Neural cell (in vitro differentiated cells): Measurements from ENCODE around the gene LSAMP. TPM values are rescaled to one million over a fixed set of nuclear protein-coding genes. Genes with fewer than 3 reads are reported as not detected.

ENCODE experiments used
- H2AFZ ChIP-seq: fragments of 200-600, 300-800 bp; sonication (generic), shearing (Covaris generic); 2 replicates; pipeline ENCODE4 v1.6.0; 2014; ENCODE audit warnings: low read depth, mild to moderate bottlenecking, antibody characterized with exemption, low read length, moderate library complexity
- H3F3A ChIP-seq: fragments of 200-600 bp; shearing (Covaris generic); 2 replicates; pipeline ENCODE4 v1.6.1; 2016; ENCODE audit warnings: mild to moderate bottlenecking, moderate library complexity, mixed read lengths, antibody characterized with exemption, low read length; ENCODE audit not compliant: insufficient read depth, poor library complexity, severe bottlenecking
- H3K27ac ChIP-seq: fragments of 200-600, 300-800 bp; sonication (generic), shearing (Covaris generic); 2 replicates; pipeline ENCODE4 v1.5.1; 2014; ENCODE audit warnings: mild to moderate bottlenecking, low read length, moderate library complexity
- H3K27me3 ChIP-seq: fragments of 300-800, 200-600 bp; sonication (generic), shearing (Covaris generic); 2 replicates; pipeline ENCODE4 v1.6.0; 2014; ENCODE audit warnings: mild to moderate bottlenecking, low read depth, low read length, moderate library complexity; ENCODE audit not compliant: insufficient read depth
- H3K36me3 ChIP-seq: fragments of 300-800, 200-600 bp; sonication (generic), shearing (Covaris generic); 2 replicates; pipeline ENCODE4 v1.5.1; 2014; ENCODE audit warnings: mild to moderate bottlenecking, antibody characterized with exemption, low read length, moderate library complexity; ENCODE audit not compliant: insufficient read depth
- H3K4me2 ChIP-seq: fragments of 300-800, 200-600 bp; sonication (generic), shearing (Covaris generic); 2 replicates; pipeline ENCODE4 v1.6.0; 2014; ENCODE audit warnings: mild to moderate bottlenecking, low read length
- H3K4me3 ChIP-seq: fragments of 300-800, 200-600 bp; sonication (generic), shearing (Covaris generic); 2 replicates; pipeline ENCODE4 v1.5.1; 2014; ENCODE audit warnings: mild to moderate bottlenecking, low read length, moderate library complexity
- H3K79me2 ChIP-seq: fragments of 200-600 bp; shearing (Covaris generic); replicated peaks from 2 replicates; pipeline ENCODE4 v1.6.0; 2014; ENCODE audit warnings: mild to moderate bottlenecking, low read length, moderate library complexity; ENCODE audit not compliant: insufficient read depth
- H3K9ac ChIP-seq: fragments of 300-800, 200-600 bp; sonication (generic), shearing (Covaris generic); 2 replicates; pipeline ENCODE4 v1.6.1; 2016; ENCODE audit warnings: mild to moderate bottlenecking, low read length, mixed read lengths
- H3K9me2 ChIP-seq: fragments of 200-600 bp; shearing (Covaris generic); 2 replicates; pipeline ENCODE4 v1.6.1; 2016; ENCODE audit warnings: mild to moderate bottlenecking, low read length, mixed read lengths; ENCODE audit not compliant: insufficient read depth
- H3K9me3 ChIP-seq: fragments of 200-600, 300-800 bp; sonication (generic), shearing (Covaris generic); 2 replicates; pipeline ENCODE4 v1.6.1; 2016; ENCODE audit warnings: mild to moderate bottlenecking, mixed run types, low read length, moderate library complexity, mixed read lengths
- H4K20me1 ChIP-seq: fragments of 200-600 bp; shearing (Covaris generic); 2 replicates; pipeline ENCODE4 v1.6.1; 2016; ENCODE audit warnings: mild to moderate bottlenecking, mixed run types; ENCODE audit not compliant: insufficient read depth
- EP300 ChIP-seq: fragments of 450-650 bp; conservative IDR thresholded peaks from 2 replicates; pipeline ENCODE4 v1.6.1; 2014; ENCODE audit warnings: antibody characterized with exemption, mild to moderate bottlenecking, moderate library complexity; ENCODE audit not compliant: poor library complexity, severe bottlenecking
- EZH2 ChIP-seq: fragments of 200-600, 300-800 bp; shearing (Covaris generic), sonication (generic); IDR thresholded peaks from 2 replicates; pipeline ENCODE4 v1.6.1; 2014; ENCODE audit warnings: antibody characterized with exemption, low read length, borderline replicate concordance, mild to moderate bottlenecking; ENCODE audit not compliant: insufficient read depth, poor library complexity, severe bottlenecking
- MXI1 ChIP-seq: fragments of 450-650 bp; conservative IDR thresholded peaks from 2 replicates; pipeline ENCODE4 v1.6.1; 2014; ENCODE audit warnings: antibody characterized with exemption, mild to moderate bottlenecking; ENCODE audit not compliant: poor library complexity, severe bottlenecking
- POLR2AphosphoS5 ChIP-seq: IDR thresholded peaks from 2 replicates; pipeline ENCODE4 v1.6.1; 2012
- RAD21 ChIP-seq: fragments of 450-650 bp; conservative IDR thresholded peaks from 2 replicates; pipeline ENCODE4 v1.6.1; 2014; ENCODE audit warnings: antibody characterized with exemption, mild to moderate bottlenecking, moderate library complexity
- SMC3 ChIP-seq: fragments of 450-650 bp; conservative IDR thresholded peaks from 2 replicates; pipeline ENCODE4 v1.6.1; 2014; ENCODE audit warnings: antibody characterized with exemption, mild to moderate bottlenecking, moderate library complexity; ENCODE audit not compliant: poor library complexity
- TAF1 ChIP-seq: IDR thresholded peaks from 2 replicates; pipeline ENCODE4 v1.6.1; 2012; ENCODE audit warnings: low read depth
- polyA plus RNA-seq: library from polyadenylated mRNA; depleted of rRNA; stranded (reverse); fragments of >200 nt; gene quantifications from 2 replicates; pipeline ENCODE4 v1.2.3, GENCODE V29; 2014
- TF ChIP-seq, protein P1 (sequence below): fragments of 450-650 bp; IDR thresholded peaks from 2 replicates; pipeline ENCODE4 v1.5.1; 2014; ENCODE audit warnings: antibody characterized with exemption, mild to moderate bottlenecking, moderate library complexity; ENCODE audit not compliant: poor library complexity, severe bottlenecking
- TF ChIP-seq, protein P2 (sequence below): IDR thresholded peaks from 2 replicates; pipeline ENCODE4 v1.6.1; 2012; ENCODE audit warnings: borderline replicate concordance

Gene LSAMP
- polyA plus RNA-seq, 1 donor from 2014 or later = 93.6 TPM

DNA sequence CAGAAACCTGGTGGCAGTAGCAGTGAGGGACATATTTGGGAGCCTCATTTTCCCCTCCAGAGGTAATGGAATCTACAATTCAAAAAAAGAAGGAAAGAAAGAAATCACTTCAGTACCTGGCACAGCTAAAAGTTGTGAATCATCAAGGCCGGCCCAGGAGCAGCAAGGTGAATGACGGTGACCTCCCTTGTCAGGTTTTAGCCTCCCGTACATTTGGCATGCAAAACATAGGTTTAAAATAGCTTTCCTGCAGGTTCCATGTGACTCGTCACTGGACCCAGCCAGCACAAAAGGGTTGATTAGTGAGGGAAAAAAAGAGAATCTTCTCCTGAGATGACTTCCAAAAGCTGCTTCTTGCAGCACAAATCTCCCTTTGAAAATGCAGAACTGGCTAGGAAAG is 394.2 kb downstream of the LSAMP start:
- H3F3A ChIP-seq = no peaks in the 10 kb centered on the region
- TF ChIP-seq POLR2AphosphoS5 (no peak), RAD21 (no peak), EP300 (no peak), TAF1 (no peak), EZH2 (no peak), SMC3 (no peak), MXI1 (no peak)
- TF ChIP-seq, protein P1, sequence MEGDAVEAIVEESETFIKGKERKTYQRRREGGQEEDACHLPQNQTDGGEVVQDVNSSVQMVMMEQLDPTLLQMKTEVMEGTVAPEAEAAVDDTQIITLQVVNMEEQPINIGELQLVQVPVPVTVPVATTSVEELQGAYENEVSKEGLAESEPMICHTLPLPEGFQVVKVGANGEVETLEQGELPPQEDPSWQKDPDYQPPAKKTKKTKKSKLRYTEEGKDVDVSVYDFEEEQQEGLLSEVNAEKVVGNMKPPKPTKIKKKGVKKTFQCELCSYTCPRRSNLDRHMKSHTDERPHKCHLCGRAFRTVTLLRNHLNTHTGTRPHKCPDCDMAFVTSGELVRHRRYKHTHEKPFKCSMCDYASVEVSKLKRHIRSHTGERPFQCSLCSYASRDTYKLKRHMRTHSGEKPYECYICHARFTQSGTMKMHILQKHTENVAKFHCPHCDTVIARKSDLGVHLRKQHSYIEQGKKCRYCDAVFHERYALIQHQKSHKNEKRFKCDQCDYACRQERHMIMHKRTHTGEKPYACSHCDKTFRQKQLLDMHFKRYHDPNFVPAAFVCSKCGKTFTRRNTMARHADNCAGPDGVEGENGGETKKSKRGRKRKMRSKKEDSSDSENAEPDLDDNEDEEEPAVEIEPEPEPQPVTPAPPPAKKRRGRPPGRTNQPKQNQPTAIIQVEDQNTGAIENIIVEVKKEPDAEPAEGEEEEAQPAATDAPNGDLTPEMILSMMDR = no peak
- TF ChIP-seq, protein P2, sequence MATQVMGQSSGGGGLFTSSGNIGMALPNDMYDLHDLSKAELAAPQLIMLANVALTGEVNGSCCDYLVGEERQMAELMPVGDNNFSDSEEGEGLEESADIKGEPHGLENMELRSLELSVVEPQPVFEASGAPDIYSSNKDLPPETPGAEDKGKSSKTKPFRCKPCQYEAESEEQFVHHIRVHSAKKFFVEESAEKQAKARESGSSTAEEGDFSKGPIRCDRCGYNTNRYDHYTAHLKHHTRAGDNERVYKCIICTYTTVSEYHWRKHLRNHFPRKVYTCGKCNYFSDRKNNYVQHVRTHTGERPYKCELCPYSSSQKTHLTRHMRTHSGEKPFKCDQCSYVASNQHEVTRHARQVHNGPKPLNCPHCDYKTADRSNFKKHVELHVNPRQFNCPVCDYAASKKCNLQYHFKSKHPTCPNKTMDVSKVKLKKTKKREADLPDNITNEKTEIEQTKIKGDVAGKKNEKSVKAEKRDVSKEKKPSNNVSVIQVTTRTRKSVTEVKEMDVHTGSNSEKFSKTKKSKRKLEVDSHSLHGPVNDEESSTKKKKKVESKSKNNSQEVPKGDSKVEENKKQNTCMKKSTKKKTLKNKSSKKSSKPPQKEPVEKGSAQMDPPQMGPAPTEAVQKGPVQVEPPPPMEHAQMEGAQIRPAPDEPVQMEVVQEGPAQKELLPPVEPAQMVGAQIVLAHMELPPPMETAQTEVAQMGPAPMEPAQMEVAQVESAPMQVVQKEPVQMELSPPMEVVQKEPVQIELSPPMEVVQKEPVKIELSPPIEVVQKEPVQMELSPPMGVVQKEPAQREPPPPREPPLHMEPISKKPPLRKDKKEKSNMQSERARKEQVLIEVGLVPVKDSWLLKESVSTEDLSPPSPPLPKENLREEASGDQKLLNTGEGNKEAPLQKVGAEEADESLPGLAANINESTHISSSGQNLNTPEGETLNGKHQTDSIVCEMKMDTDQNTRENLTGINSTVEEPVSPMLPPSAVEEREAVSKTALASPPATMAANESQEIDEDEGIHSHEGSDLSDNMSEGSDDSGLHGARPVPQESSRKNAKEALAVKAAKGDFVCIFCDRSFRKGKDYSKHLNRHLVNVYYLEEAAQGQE = no peak
- no peak overlapping the region for H3K4me2 ChIP-seq
- H3K9ac ChIP-seq = no peak overlapping the region
- H3K27ac ChIP-seq = no peak overlapping the region
- no peaks in the 10 kb centered on the region for H4K20me1 ChIP-seq
- H3K79me2 ChIP-seq = no peaks in the 10 kb centered on the region
- no peak overlapping the region for H3K4me3 ChIP-seq
- no peaks in the 10 kb centered on the region for H3K36me3 ChIP-seq
- H3K9me3 ChIP-seq = no peaks in the 10 kb centered on the region
- no peaks in the 10 kb centered on the region for H3K9me2 ChIP-seq
- H2AFZ ChIP-seq = no peak overlapping the region
- no peaks in the 10 kb centered on the region for H3K27me3 ChIP-seq

DNA sequence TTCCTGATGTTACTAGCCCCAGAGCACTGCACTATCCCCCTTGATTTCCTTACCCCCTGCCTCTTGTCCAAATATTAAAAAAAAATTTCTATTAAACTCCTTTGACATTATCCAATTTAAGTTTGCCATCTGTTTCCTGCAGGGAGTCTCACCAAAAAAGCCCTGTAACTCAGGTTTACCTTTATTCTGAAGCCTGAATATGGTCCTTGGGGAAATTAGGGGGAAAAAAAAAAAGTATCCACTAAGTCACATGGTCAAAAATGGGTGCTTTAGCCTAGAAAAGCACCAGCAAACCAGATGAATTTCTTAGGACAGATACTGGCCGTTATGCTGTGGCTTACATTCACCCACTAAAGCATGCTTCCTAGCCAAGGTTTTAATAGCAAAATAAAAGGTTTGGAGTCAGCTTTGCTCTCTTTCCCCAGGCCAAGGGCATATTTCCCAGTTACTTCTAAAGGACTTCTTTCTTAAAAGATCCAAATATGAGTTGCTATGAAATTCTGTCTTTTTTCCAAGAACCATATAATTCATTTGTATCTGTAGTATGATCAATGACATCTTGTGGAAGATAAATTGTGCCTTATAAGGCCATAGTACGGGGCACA is 394.9 kb downstream of the LSAMP start:
- H3K9ac ChIP-seq = no peak overlapping the region
- no peaks in the 10 kb centered on the region for H3K27me3 ChIP-seq
- no peaks in the 10 kb centered on the region for H3K9me2 ChIP-seq
- TF ChIP-seq RAD21 (no peak), TAF1 (no peak), MXI1 (no peak), EZH2 (no peak), EP300 (no peak), SMC3 (no peak), POLR2AphosphoS5 (no peak)
- TF ChIP-seq, protein P1 = no peak
- TF ChIP-seq, protein P2 = no peak
- no peaks in the 10 kb centered on the region for H3F3A ChIP-seq
- no peaks in the 10 kb centered on the region for H3K36me3 ChIP-seq
- H3K27ac ChIP-seq = no peak overlapping the region
- no peaks in the 10 kb centered on the region for H4K20me1 ChIP-seq
- no peak overlapping the region for H3K4me3 ChIP-seq
- H3K4me2 ChIP-seq = no peak overlapping the region
- H2AFZ ChIP-seq = no peak overlapping the region
- no peaks in the 10 kb centered on the region for H3K79me2 ChIP-seq
- no peaks in the 10 kb centered on the region for H3K9me3 ChIP-seq
